H1 (cell line): Measurements from ENCODE around the gene NSF. TPM values are rescaled to one million over a fixed set of nuclear protein-coding genes. Genes with fewer than 3 reads are reported as not detected.

Experiments
- EGR1 ChIP-seq: IDR thresholded peaks from 2 replicates; pipeline ENCODE4 v1.6.1; 2011; ENCODE audit warnings: low read depth, low read length, borderline replicate concordance
- EP300 ChIP-seq, 2 experiments: IDR thresholded peaks; 1 replicate in 1 of 2; 2 replicates in 1 of 2; pipeline ENCODE4 v1.6.1; 2011 to 2012; ENCODE audit warnings: low read depth in 2 of 2, low read length in 2 of 2, mild to moderate bottlenecking in 2 of 2, borderline replicate concordance in 1 of 2, inconsistent platforms in 1 of 2, moderate library complexity in 1 of 2
- POLR2AphosphoS5 ChIP-seq: IDR thresholded peaks from 2 replicates; pipeline ENCODE4 v1.6.1; 2011; ENCODE audit warnings: low read depth, low read length
- RAD21 ChIP-seq, 2 experiments: IDR thresholded peaks in 1 of 2; conservative IDR thresholded peaks in 1 of 2; 2 replicates each; pipeline ENCODE4 v1.6.1; 2011; ENCODE audit warnings: low read depth in 2 of 2, low read length in 2 of 2, improper control_type of control experiment in 1 of 2, inconsistent platforms in 1 of 2, mild to moderate bottlenecking in 1 of 2, moderate library complexity in 1 of 2
- RXRA ChIP-seq: IDR thresholded peaks from 2 replicates; pipeline ENCODE4 v1.6.1; 2011; ENCODE audit warnings: low read depth, mild to moderate bottlenecking, low read length, moderate library complexity; ENCODE audit not compliant: insufficient read depth
- SIRT6 ChIP-seq: IDR thresholded peaks from one replicate; pipeline ENCODE4 v1.7.1; 2012; ENCODE audit warnings: low read length, inconsistent platforms
- SIX5 ChIP-seq: IDR thresholded peaks from 2 replicates; pipeline ENCODE4 v1.6.1; 2011; ENCODE audit warnings: mild to moderate bottlenecking, low read depth, low read length
- polyA plus RNA-seq, 7 experiments: library from polyadenylated mRNA; depleted of rRNA in 3 of 7; stranded (reverse) in 5 of 7; unstranded in 2 of 7; fragments of >200 nt in 5 of 7; fragments of 200-250 nt in 2 of 7; gene quantifications; 1 replicate in 5 of 7; 2 replicates in 1 of 7; 4 replicates in 1 of 7; pipeline versions ENCODE4 v1.2.1 to v1.2.3, GENCODE V29; 2011 to 2013; ENCODE audit warnings: missing spikeins in 2 of 7, mixed read lengths in 2 of 7
- total RNA-seq: library from RNA; stranded (reverse); fragmentation: NEBNext Ultra II Directional; extraction: Animal tissue kit (Norgen Biotek cat#: 25700); gene quantifications from 2 replicates; pipeline ENCODE4 v1.2.1, GENCODE V29; 2021
- TF ChIP-seq, protein P1 (sequence below): fragments of 300-600 bp; sonication (generic); IDR thresholded peaks from 2 replicates; pipeline ENCODE4 v1.7.1; 2012; ENCODE audit warnings: low read length, moderate library complexity, mild to moderate bottlenecking, inconsistent platforms; ENCODE audit not compliant: insufficient replicate concordance

Gene NSF
- total and polyA plus RNA-seq, 2 of the 8 experiments (the other 6 are each of a cell fraction or from before 2014, with no cell fraction given), result 13.0 to 27.7 TPM

DNA sequence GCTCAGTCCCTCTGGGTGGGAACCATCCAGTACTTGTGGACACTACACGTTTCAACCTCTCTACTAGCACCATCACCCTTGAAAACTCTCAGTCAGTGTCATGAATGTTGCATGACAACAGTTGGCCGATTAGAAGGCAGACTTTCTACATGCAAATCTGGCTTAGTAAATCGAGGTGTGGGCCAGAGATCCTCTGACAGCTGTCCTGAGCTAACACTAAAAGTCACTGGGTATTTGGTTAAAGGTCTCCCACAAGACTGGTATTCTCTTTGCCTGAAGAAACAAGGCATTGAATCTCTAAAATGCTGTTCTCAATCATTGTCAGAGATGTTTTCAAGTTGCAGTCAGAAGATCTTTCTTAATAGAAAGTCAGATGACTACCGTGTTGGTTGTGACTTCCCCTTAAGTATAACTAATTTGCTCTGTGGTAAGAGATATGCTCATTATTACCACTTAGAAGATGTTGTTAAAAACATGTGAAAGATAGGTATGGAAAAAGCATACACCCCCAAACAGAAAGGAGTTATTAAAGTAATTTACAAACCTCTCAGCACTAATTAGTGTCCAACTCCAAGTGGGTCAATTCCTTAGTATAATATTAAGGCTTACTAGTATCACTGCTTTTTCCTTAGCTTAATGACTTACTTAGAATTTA, 165.7 kb downstream of the NSF start (continued):
- TF ChIP-seq EGR1, result no peak
- TF ChIP-seq EP300 (IDR thresholded peaks at IDR 0.05; ENCODE audit: borderline replicate concordance in 1 of 2, low read depth in 2 of 2, low read length in 2 of 2), result no peak
- TF ChIP-seq SIRT6, result no peak
- TF ChIP-seq, protein P1, sequence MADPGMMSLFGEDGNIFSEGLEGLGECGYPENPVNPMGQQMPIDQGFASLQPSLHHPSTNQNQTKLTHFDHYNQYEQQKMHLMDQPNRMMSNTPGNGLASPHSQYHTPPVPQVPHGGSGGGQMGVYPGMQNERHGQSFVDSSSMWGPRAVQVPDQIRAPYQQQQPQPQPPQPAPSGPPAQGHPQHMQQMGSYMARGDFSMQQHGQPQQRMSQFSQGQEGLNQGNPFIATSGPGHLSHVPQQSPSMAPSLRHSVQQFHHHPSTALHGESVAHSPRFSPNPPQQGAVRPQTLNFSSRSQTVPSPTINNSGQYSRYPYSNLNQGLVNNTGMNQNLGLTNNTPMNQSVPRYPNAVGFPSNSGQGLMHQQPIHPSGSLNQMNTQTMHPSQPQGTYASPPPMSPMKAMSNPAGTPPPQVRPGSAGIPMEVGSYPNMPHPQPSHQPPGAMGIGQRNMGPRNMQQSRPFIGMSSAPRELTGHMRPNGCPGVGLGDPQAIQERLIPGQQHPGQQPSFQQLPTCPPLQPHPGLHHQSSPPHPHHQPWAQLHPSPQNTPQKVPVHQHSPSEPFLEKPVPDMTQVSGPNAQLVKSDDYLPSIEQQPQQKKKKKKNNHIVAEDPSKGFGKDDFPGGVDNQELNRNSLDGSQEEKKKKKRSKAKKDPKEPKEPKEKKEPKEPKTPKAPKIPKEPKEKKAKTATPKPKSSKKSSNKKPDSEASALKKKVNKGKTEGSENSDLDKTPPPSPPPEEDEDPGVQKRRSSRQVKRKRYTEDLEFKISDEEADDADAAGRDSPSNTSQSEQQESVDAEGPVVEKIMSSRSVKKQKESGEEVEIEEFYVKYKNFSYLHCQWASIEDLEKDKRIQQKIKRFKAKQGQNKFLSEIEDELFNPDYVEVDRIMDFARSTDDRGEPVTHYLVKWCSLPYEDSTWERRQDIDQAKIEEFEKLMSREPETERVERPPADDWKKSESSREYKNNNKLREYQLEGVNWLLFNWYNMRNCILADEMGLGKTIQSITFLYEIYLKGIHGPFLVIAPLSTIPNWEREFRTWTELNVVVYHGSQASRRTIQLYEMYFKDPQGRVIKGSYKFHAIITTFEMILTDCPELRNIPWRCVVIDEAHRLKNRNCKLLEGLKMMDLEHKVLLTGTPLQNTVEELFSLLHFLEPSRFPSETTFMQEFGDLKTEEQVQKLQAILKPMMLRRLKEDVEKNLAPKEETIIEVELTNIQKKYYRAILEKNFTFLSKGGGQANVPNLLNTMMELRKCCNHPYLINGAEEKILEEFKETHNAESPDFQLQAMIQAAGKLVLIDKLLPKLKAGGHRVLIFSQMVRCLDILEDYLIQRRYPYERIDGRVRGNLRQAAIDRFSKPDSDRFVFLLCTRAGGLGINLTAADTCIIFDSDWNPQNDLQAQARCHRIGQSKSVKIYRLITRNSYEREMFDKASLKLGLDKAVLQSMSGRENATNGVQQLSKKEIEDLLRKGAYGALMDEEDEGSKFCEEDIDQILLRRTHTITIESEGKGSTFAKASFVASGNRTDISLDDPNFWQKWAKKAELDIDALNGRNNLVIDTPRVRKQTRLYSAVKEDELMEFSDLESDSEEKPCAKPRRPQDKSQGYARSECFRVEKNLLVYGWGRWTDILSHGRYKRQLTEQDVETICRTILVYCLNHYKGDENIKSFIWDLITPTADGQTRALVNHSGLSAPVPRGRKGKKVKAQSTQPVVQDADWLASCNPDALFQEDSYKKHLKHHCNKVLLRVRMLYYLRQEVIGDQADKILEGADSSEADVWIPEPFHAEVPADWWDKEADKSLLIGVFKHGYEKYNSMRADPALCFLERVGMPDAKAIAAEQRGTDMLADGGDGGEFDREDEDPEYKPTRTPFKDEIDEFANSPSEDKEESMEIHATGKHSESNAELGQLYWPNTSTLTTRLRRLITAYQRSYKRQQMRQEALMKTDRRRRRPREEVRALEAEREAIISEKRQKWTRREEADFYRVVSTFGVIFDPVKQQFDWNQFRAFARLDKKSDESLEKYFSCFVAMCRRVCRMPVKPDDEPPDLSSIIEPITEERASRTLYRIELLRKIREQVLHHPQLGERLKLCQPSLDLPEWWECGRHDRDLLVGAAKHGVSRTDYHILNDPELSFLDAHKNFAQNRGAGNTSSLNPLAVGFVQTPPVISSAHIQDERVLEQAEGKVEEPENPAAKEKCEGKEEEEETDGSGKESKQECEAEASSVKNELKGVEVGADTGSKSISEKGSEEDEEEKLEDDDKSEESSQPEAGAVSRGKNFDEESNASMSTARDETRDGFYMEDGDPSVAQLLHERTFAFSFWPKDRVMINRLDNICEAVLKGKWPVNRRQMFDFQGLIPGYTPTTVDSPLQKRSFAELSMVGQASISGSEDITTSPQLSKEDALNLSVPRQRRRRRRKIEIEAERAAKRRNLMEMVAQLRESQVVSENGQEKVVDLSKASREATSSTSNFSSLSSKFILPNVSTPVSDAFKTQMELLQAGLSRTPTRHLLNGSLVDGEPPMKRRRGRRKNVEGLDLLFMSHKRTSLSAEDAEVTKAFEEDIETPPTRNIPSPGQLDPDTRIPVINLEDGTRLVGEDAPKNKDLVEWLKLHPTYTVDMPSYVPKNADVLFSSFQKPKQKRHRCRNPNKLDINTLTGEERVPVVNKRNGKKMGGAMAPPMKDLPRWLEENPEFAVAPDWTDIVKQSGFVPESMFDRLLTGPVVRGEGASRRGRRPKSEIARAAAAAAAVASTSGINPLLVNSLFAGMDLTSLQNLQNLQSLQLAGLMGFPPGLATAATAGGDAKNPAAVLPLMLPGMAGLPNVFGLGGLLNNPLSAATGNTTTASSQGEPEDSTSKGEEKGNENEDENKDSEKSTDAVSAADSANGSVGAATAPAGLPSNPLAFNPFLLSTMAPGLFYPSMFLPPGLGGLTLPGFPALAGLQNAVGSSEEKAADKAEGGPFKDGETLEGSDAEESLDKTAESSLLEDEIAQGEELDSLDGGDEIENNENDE, result no peak
- no peak for TF ChIP-seq SIX5
- no peak for TF ChIP-seq RAD21 (IDR thresholded peaks at IDR 0.05 in 1 of 2, conservative IDR thresholded peaks at IDR 0.05 in 1 of 2; ENCODE audit: low read depth in 2 of 2, low read length in 2 of 2)
- no peak for TF ChIP-seq POLR2AphosphoS5
- no peak for TF ChIP-seq RXRA
